Adipose tissue (tissue), 3 donors: Measurements from ENCODE around the gene MYLK2. TPM values are rescaled to one million over a fixed set of nuclear protein-coding genes. Genes with fewer than 3 reads are reported as not detected.

Source experiments
- polyA plus RNA-seq, 3 donors: library from polyadenylated mRNA; stranded (reverse); fragments of 200-250 nt; gene quantifications; one replicate each; pipeline ENCODE4 v1.2.3, GENCODE V29; 2013
- donor health status: healthy with polysubstance abuse.
- donor health status: Bipolar disorder and iron deficiency.
- donor health status: healthy.

The MYLK2 gene
- polyA plus RNA-seq, 3 donors, result 0.04 to 13.3 TPM; not detected in 1

Other genes starting within 250 kb of the MYLK2 start
- 100 to 1,000 TPM in 2 of 3 donors, 10 to 100 TPM in 1; 82.2 to 436 (median 301) TPM for gene ID1, start 214.1 kb upstream of the MYLK2 start, polyA plus RNA-seq
- 10 to 100 TPM in 1 of 3 donors, 1 to 10 TPM in 2; 2.6 to 36.0 (median 9.3) TPM for gene COX4I2, start 181.4 kb upstream of the MYLK2 start, polyA plus RNA-seq
- 10 to 100 TPM; 30.8 to 64.4 (median 63.7) TPM for gene BCL2L1, start 96.5 kb upstream of the MYLK2 start, polyA plus RNA-seq
- under 1 TPM; 0.33 to 0.90 (median 0.56) TPM for gene TPX2, start 80.1 kb upstream of the MYLK2 start, polyA plus RNA-seq
- 1 to 10 TPM in 1 of 3 donors, under 1 TPM in 2; 0.16 to 2.6 (median 0.22) TPM for gene FOXS1, start 26.2 kb downstream of the MYLK2 start, polyA plus RNA-seq
- 1 to 10 TPM; 1.1 to 1.5 (median 1.5) TPM for gene DUSP15, start 51.2 kb downstream of the MYLK2 start, polyA plus RNA-seq
- under 1 TPM in 2 of 3 donors, not detected in 1; 0.06 to 0.26 TPM for gene TTLL9, start 51.3 kb downstream of the MYLK2 start, polyA plus RNA-seq
- 1 to 10 TPM; 7.7 to 8.1 (median 7.9) TPM for gene PDRG1, start 132.7 kb downstream of the MYLK2 start, polyA plus RNA-seq
- under 1 TPM in 2 of 3 donors, not detected in 1; under 0.01 to 0.15 TPM for gene XKR7, start 148.8 kb downstream of the MYLK2 start, polyA plus RNA-seq
- gene CCM2L, start 191.1 kb downstream of the MYLK2 start, polyA plus RNA-seq, result 10 to 100 TPM in 2 of 3 donors, 1 to 10 TPM in 1; 1.8 to 16.0 (median 11.2) TPM
- 10 to 100 TPM in 2 of 3 donors, 1 to 10 TPM in 1; 2.9 to 30.9 (median 26.2) TPM for gene HCK, start 232.9 kb downstream of the MYLK2 start, polyA plus RNA-seq